H1 (cell line): Measurements from ENCODE around the gene AP2A2. TPM values are rescaled to one million over a fixed set of nuclear protein-coding genes. Genes with fewer than 3 reads are reported as not detected.
A peak's percentile ranks its signal among the peaks of the same experiment; 100 is the strongest.

Source experiments
- CTCF ChIA-PET: fragments of 300-600 bp; sonication (Branson Sonifier 250); formaldehyde crosslinking; loops from one replicate; lab custom pipeline; 2021; ENCODE audit not compliant: partially characterized antibody; lab: Charles Lee
- POLR2A ChIA-PET: fragments of 300-600 bp; sonication (Branson Sonifier 250); formaldehyde crosslinking; loops from one replicate; lab custom pipeline; 2021; ENCODE audit warnings: inconsistent platforms; ENCODE audit not compliant: partially characterized antibody; lab: Charles Lee
- DNase-seq, 2 experiments: peaks; one replicate each; pipeline versions ENCODE4 v3.0.0 to v3.0.0-alpha.2; 2010 to 2022; ENCODE audit warnings: low spot score in 2 of 2, low read depth in 1 of 2, mixed read lengths in 1 of 2
- FAIRE-seq: peaks from 2 replicates; lab custom pipeline; 2011; peaks lifted over from hg19 to GRCh38; lab: Jason Lieb, UNC
- H2AFZ ChIP-seq: 2 replicates; pipeline ENCODE4 v1.8.1; 2012; ENCODE audit warnings: low read length, inconsistent platforms
- H2AK5ac ChIP-seq: 2 replicates; pipeline ENCODE4 v1.6.1; 2013; ENCODE audit warnings: low read depth, low read length
- H2BK120ac ChIP-seq: replicated peaks from 2 replicates; pipeline ENCODE3; 2013; ENCODE audit warnings: low read depth, low read length, inconsistent platforms
- H2BK12ac ChIP-seq: 2 replicates; pipeline ENCODE4 v1.6.1; 2013; ENCODE audit warnings: low read depth, low read length
- H2BK15ac ChIP-seq: 2 replicates; pipeline ENCODE4 v1.6.1; 2013; ENCODE audit warnings: low read length
- H2BK20ac ChIP-seq: 2 replicates; pipeline ENCODE4 v1.6.1; 2013; ENCODE audit warnings: low read length
- H2BK5ac ChIP-seq: 2 replicates; pipeline ENCODE4 v1.6.1; 2013; ENCODE audit warnings: low read depth, low read length
- H3K14ac ChIP-seq: 2 replicates; pipeline ENCODE4 v1.6.1; 2013; ENCODE audit warnings: inconsistent platforms; ENCODE audit not compliant: insufficient read length
- H3K18ac ChIP-seq: 2 replicates; pipeline ENCODE4 v1.6.1; 2013; ENCODE audit warnings: low read length; ENCODE audit errors: extremely low read depth
- H3K23ac ChIP-seq: 2 replicates; pipeline ENCODE4 v1.6.1; 2013; ENCODE audit warnings: inconsistent platforms; ENCODE audit not compliant: insufficient read length
- H3K23me2 ChIP-seq: 2 replicates; pipeline ENCODE4 v1.6.1; 2013; ENCODE audit warnings: low read depth, low read length
- H3K27ac ChIP-seq: 2 replicates; pipeline ENCODE4 v1.6.1; 2011; ENCODE audit warnings: low read depth, low read length, inconsistent platforms
- H3K27me3 ChIP-seq, 4 experiments: replicated peaks in 1 of 4; 1 replicate in 1 of 4; 2 replicates in 3 of 4; pipeline versions ENCODE4 v1.6.1 to v1.8.1; 2011 to 2013; ENCODE audit warnings: low read length in 3 of 4, mild to moderate bottlenecking in 3 of 4, inconsistent platforms in 2 of 4, mixed read lengths in 2 of 4, moderate library complexity in 1 of 4; ENCODE audit not compliant: control insufficient read depth in 3 of 4, insufficient read depth in 3 of 4; ENCODE audit errors: extremely low read depth in 1 of 4
- H3K36me3 ChIP-seq, 4 experiments: 2 replicates each; pipeline versions ENCODE4 v1.6.1 to v1.8.1; 2011 to 2013; ENCODE audit warnings: mild to moderate bottlenecking in 4 of 4, low read length in 3 of 4, moderate library complexity in 2 of 4, control low read depth in 1 of 4, inconsistent platforms in 1 of 4; ENCODE audit not compliant: insufficient read depth in 4 of 4, control insufficient read depth in 2 of 4
- H3K4ac ChIP-seq: replicated peaks from 2 replicates; pipeline ENCODE3; 2013; ENCODE audit warnings: low read length, low read depth, mixed read lengths, inconsistent platforms; ENCODE audit not compliant: insufficient read length
- H3K4me1 ChIP-seq, 4 experiments: replicated peaks in 1 of 4; 1 replicate in 1 of 4; 2 replicates in 3 of 4; pipeline versions ENCODE4 v1.6.1 to v1.8.1; 2011 to 2013; ENCODE audit warnings: low read length in 3 of 4, inconsistent platforms in 2 of 4, mixed read lengths in 1 of 4; ENCODE audit not compliant: insufficient read depth in 4 of 4, control insufficient read depth in 3 of 4
- H3K4me2 ChIP-seq, 2 experiments: 2 replicates each; pipeline versions ENCODE4 v1.6.1 to v1.8.1; 2011 to 2013; ENCODE audit warnings: low read depth in 2 of 2, low read length in 2 of 2, control low read depth in 1 of 2, inconsistent platforms in 1 of 2, mild to moderate bottlenecking in 1 of 2; ENCODE audit not compliant: insufficient read depth in 1 of 2
- H3K4me3 ChIP-seq, 4 experiments: fragments of 200-600, 300-600 bp in 1 of 4; sonication (generic), shearing (Covaris generic), sonication (Bioruptor Twin) in 1 of 4; 2 replicates each; pipeline versions ENCODE4 v1.5.1 to v1.8.1; 2011 to 2016; ENCODE audit warnings: low read length in 4 of 4, low read depth in 3 of 4, control low read depth in 2 of 4, inconsistent platforms in 2 of 4, mild to moderate bottlenecking in 2 of 4, mixed read lengths in 1 of 4, moderate library complexity in 1 of 4; ENCODE audit not compliant: insufficient read depth in 2 of 4; ENCODE audit errors: extremely low read depth in 1 of 4
- H3K56ac ChIP-seq: replicated peaks from 2 replicates; pipeline ENCODE3; 2013; ENCODE audit warnings: low read depth, mild to moderate bottlenecking, mixed read lengths, low read length, inconsistent platforms; ENCODE audit not compliant: insufficient read length
- H3K79me1 ChIP-seq: 2 replicates; pipeline ENCODE4 v1.6.1; 2013; ENCODE audit warnings: low read depth, low read length, control low read depth
- H3K79me2 ChIP-seq, 2 experiments: 2 replicates each; pipeline versions ENCODE4 v1.6.1 to v1.8.1; 2012 to 2013; ENCODE audit warnings: low read length in 2 of 2, mild to moderate bottlenecking in 2 of 2, inconsistent platforms in 1 of 2; ENCODE audit not compliant: insufficient read depth in 2 of 2, control insufficient read depth in 1 of 2
- H3K9ac ChIP-seq, 4 experiments: replicated peaks in 1 of 4; 1 replicate in 1 of 4; 2 replicates in 3 of 4; pipeline versions ENCODE4 v1.6.1 to v1.8.1; 2011 to 2013; ENCODE audit warnings: low read depth in 3 of 4, low read length in 3 of 4, control low read depth in 2 of 4, mild to moderate bottlenecking in 2 of 4, moderate library complexity in 2 of 4, inconsistent platforms in 1 of 4; ENCODE audit errors: extremely low read depth in 1 of 4
- H3K9me3 ChIP-seq, 2 experiments: 2 replicates each; pipeline versions ENCODE4 v1.6.1 to v1.8.1; 2012 to 2013; ENCODE audit warnings: mild to moderate bottlenecking in 2 of 2, moderate library complexity in 2 of 2, control low read depth in 1 of 2, inconsistent platforms in 1 of 2, low read depth in 1 of 2, low read length in 1 of 2, mixed read lengths in 1 of 2; ENCODE audit not compliant: insufficient read depth in 2 of 2
- H4K20me1 ChIP-seq, 2 experiments: replicated peaks in 1 of 2; 2 replicates each; pipeline versions ENCODE3 to v1.8.1; 2011 to 2013; ENCODE audit warnings: inconsistent platforms in 2 of 2, low read length in 2 of 2, mild to moderate bottlenecking in 1 of 2; ENCODE audit not compliant: insufficient read depth in 2 of 2, control insufficient read depth in 1 of 2
- H4K5ac ChIP-seq: 2 replicates; pipeline ENCODE4 v1.6.1; 2013; ENCODE audit warnings: low read length, low read depth, mixed read lengths, inconsistent platforms; ENCODE audit not compliant: insufficient read length
- H4K8ac ChIP-seq: 2 replicates; pipeline ENCODE4 v1.8.0; 2013; ENCODE audit warnings: mild to moderate bottlenecking, moderate library complexity, low read length, inconsistent platforms; ENCODE audit not compliant: insufficient read depth; ENCODE audit errors: extremely low read depth
- H4K91ac ChIP-seq: replicated peaks from 2 replicates; pipeline ENCODE3; 2013; ENCODE audit warnings: low read length, mixed read lengths, inconsistent platforms; ENCODE audit not compliant: insufficient read length
- WGBS, 2 experiments: shearing (Covaris generic) in 1 of 2; methylation state at CpG; one replicate each; pipeline versions ENCODE4 v1.1.6 to v1.1.7; 2013 to 2015; ENCODE audit warnings: low lambda C conversion rate in 2 of 2, mixed read lengths in 2 of 2, inconsistent platforms in 1 of 2, low coverage in 1 of 2, missing lambda C conversion rate in 1 of 2; ENCODE audit not compliant: insufficient replicate concordance in 2 of 2, insufficient coverage in 1 of 2, insufficient read length in 1 of 2; ENCODE audit errors: extremely low coverage in 1 of 2, missing lambda C conversion rate in 1 of 2; 5-methylcytosine and 5-hydroxymethylcytosine counted together
- polyA plus RNA-seq, 7 experiments: library from polyadenylated mRNA; depleted of rRNA in 3 of 7; stranded (reverse) in 5 of 7; unstranded in 2 of 7; fragments of >200 nt in 5 of 7; fragments of 200-250 nt in 2 of 7; gene quantifications; 1 replicate in 5 of 7; 2 replicates in 1 of 7; 4 replicates in 1 of 7; pipeline versions ENCODE4 v1.2.1 to v1.2.3, GENCODE V29; 2011 to 2013; ENCODE audit warnings: missing spikeins in 2 of 7, mixed read lengths in 2 of 7
- total RNA-seq: library from RNA; stranded (reverse); fragmentation: NEBNext Ultra II Directional; extraction: Animal tissue kit (Norgen Biotek cat#: 25700); gene quantifications from 2 replicates; pipeline ENCODE4 v1.2.1, GENCODE V29; 2021

Gene AP2A2
- total and polyA plus RNA-seq, 2 of the 8 experiments (the other 6 are each of a cell fraction or from before 2014, with no cell fraction given) = 50.0 to 65.0 TPM

DNA sequence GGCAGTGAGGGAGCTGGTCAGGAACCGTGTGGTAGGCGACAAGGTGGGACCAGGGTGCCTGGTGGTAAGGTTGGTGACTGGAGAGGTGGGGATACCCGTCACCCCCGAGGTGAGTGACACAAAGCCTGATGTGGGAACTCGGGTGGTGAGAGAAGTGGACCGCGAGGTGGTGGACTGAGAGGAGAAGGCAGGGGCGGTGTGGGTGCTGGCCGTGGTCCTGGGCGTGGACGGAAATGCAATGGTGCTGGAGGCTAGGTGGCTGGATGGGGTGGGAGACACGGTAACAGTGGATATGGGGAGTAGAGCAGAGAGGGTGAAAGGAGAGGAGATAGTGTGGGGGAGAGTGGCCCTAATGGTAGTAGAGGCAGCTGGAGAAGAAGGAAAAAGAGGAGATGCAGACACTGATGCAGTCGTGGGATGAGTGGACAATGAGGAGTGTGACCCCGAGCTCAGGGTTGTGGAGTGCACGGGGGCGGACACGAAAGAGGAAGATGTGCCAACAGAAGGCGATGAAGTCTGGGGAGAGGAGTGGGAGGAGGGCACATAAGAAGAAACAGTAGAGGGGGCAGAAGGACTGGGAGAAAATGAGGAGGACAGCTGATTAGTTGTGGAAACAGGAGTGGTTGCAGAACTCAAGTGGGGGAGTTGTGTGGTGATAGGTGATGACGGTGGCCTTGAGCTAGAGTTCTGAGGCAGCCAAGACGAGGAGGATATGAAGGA, 90.3 kb downstream of the AP2A2 start:
- Histone ChIP-seq H3K56ac (no peak overlapping the region), H3K23ac (no peak overlapping the region), H4K8ac (0 out of 2 replicates have a peak overlapping the region, but pooled peaks have one; percentile 18), H3K4ac (no peak overlapping the region), H3K23me2 (peaks cover 5% of the 10 kb centered on the region; the same call in 1 of the 2 replicates), H3K36me3 (peaks cover 3 to 6% (median 6%) of the 10 kb centered on the region in 4 experiments; a peak in 6 of 8 replicates), H4K5ac (no peak overlapping the region), H3K27ac (no peak overlapping the region), H4K20me1 (peaks cover 3 to 11% of the 10 kb centered on the region in 2 experiments), H3K79me1 (peaks cover 12% of the 10 kb centered on the region), H2BK120ac (no peak overlapping the region), H3K4me1 (peaks cover 0 to 2% (median 0%) of the 10 kb centered on the region in 4 experiments; a peak in 1 of 7 replicates), H2BK20ac (no peak overlapping the region), H3K14ac (no peak overlapping the region), H2BK15ac (no peak overlapping the region), H3K4me3 (no peak overlapping the region), H2BK12ac (no peak overlapping the region), H3K27me3 (peaks cover 0 to 2% (median 0%) of the 10 kb centered on the region in 4 experiments; a peak in 1 of 7 replicates), H4K91ac (no peak overlapping the region), H2BK5ac (no peak overlapping the region), H2AK5ac (no peak overlapping the region), H3K18ac (no peak overlapping the region), H3K79me2 (no peaks in the 10 kb centered on the region), H3K9me3 (peaks cover 5 to 9% of the 10 kb centered on the region in 2 experiments; a peak in 2 of 4 replicates), H3K9ac (no peak overlapping the region), H3K4me2 (no peak overlapping the region), H2AFZ (no peak overlapping the region)
- WGBS, 2 experiments = 92% methylated on average over 19 of the region's 20 CpGs; no CpG with 5 or more reads in 1 of the 2 experiments
- POLR2A ChIA-PET = interaction anchor here (1.2 to 3.0 kb wide), 4 partner anchors 10 to 88 kb away, joined by 3 to 12 read pairs (median 6); no protein-coding TSS in a partner anchor
- no peak for DNase-seq
- CTCF ChIA-PET = interaction anchor here (0.9 to 2.0 kb wide), 5 partner anchors 10 to 121 kb away, joined by 3 to 6 read pairs (median 3); no protein-coding TSS in a partner anchor
- FAIRE-seq = no peak
